Gastroesophageal sphincter (tissue), 4 donors: ENCODE data around the gene VSTM2B. TPM values are rescaled to one million over a fixed set of nuclear protein-coding genes. Genes with fewer than 3 reads are reported as not detected.

Experiments used
- ATAC-seq: fragments of 150-250 bp; one replicate; pipeline ENCODE4 v1.9.1; 2016; ENCODE audit warnings: mild to moderate bottlenecking, moderate library complexity
- H3K27ac ChIP-seq, 4 donors: fragments of 200-600 bp; sonication (generic) in 3 of 4; 1 replicate in 3 of 4; 2 replicates in 1 of 4; pipeline ENCODE4 v1.5.1; 2016 to 2019
- H3K27me3 ChIP-seq: fragments of 200-600 bp; sonication (generic); one replicate; pipeline ENCODE4 v1.5.1; 2019
- H3K36me3 ChIP-seq, 2 donors: fragments of 200-600 bp; sonication (generic); one replicate each; pipeline ENCODE4 v1.5.1; 2019; ENCODE audit warnings: control low read depth in 1 of 2
- H3K4me1 ChIP-seq, 3 donors: fragments of 200-600 bp; sonication (generic); 1 replicate in 2 of 3; 2 replicates in 1 of 3; pipeline ENCODE4 v1.5.1; 2016 to 2019; ENCODE audit warnings: control low read depth in 2 of 3
- H3K4me3 ChIP-seq, 2 donors: fragments of 200-600 bp; sonication (generic); one replicate each; pipeline ENCODE4 v1.5.1; 2019; ENCODE audit warnings: mild to moderate bottlenecking in 1 of 2, moderate library complexity in 1 of 2
- H3K9me3 ChIP-seq, 3 donors: fragments of 200-600 bp; sonication (generic); one replicate each; pipeline ENCODE4 v1.5.1; 2017 to 2019; ENCODE audit warnings: control low read depth in 2 of 3
- EP300 ChIP-seq: sonication (generic); formaldehyde crosslinking; IDR thresholded peaks from one replicate; pipeline ENCODE4 v1.6.1; 2017; ENCODE audit warnings: antibody characterized with exemption, mild to moderate bottlenecking
- POLR2A ChIP-seq, 2 donors: fragments of 450-650 bp; IDR thresholded peaks; one replicate each; pipeline ENCODE4 v1.6.1; 2017; ENCODE audit warnings: antibody characterized with exemption in 2 of 2, mild to moderate bottlenecking in 2 of 2, moderate library complexity in 1 of 2
- POLR2AphosphoS5 ChIP-seq: sonication (generic); formaldehyde crosslinking; IDR thresholded peaks from one replicate; pipeline ENCODE4 v1.6.1; 2017; ENCODE audit warnings: antibody characterized with exemption
- WGBS, 2 donors: methylation state at CpG; one replicate each; pipeline ENCODE4 v1.1.5; 2018; ENCODE audit warnings: low coverage in 1 of 2; 5-methylcytosine and 5-hydroxymethylcytosine counted together
- total RNA-seq, 4 donors: library from RNA; depleted of rRNA; stranded (reverse); fragments of >200 nt; gene quantifications; one replicate each; pipeline ENCODE4 v1.1.0, GENCODE V29; 2016
- TF ChIP-seq, protein P1 (sequence below), 4 experiments: fragments of 200-600 bp in 2 of 4; fragments of 450-650 bp in 2 of 4; sonication (generic) in 1 of 4; IDR thresholded peaks; one replicate each; pipeline ENCODE4 v1.5.1; 2017 to 2019; ENCODE audit warnings: antibody characterized with exemption in 4 of 4, mild to moderate bottlenecking in 2 of 4, moderate library complexity in 2 of 4

The VSTM2B gene
- total RNA-seq, 4 donors from 2014 or later: 0.40 TPM; not detected in 3

- ATAC-seq: no peak
- Histone ChIP-seq H3K9me3 (no peaks in the 10 kb centered on the region), H3K36me3 (no peaks in the 10 kb centered on the region), H3K27ac (no peak overlapping the region), H3K4me1 (peaks cover 0 to 48% (median 28%) of the 10 kb centered on the region in 3 donors), H3K27me3 (peaks cover 99% of the 10 kb centered on the region), H3K4me3 (no peak overlapping the region)
- no peak for TF ChIP-seq POLR2A (IDR thresholded peaks at IDR 0.05)
- TF ChIP-seq, protein P1, sequence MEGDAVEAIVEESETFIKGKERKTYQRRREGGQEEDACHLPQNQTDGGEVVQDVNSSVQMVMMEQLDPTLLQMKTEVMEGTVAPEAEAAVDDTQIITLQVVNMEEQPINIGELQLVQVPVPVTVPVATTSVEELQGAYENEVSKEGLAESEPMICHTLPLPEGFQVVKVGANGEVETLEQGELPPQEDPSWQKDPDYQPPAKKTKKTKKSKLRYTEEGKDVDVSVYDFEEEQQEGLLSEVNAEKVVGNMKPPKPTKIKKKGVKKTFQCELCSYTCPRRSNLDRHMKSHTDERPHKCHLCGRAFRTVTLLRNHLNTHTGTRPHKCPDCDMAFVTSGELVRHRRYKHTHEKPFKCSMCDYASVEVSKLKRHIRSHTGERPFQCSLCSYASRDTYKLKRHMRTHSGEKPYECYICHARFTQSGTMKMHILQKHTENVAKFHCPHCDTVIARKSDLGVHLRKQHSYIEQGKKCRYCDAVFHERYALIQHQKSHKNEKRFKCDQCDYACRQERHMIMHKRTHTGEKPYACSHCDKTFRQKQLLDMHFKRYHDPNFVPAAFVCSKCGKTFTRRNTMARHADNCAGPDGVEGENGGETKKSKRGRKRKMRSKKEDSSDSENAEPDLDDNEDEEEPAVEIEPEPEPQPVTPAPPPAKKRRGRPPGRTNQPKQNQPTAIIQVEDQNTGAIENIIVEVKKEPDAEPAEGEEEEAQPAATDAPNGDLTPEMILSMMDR (IDR thresholded peaks at IDR 0.05): no peak
- no peak for TF ChIP-seq EP300
- TF ChIP-seq POLR2AphosphoS5: no peak
- WGBS, 2 donors: 9 to 24% methylated on average over 4 of the region's 14 CpGs
Observed at GRCh38 chr19:29524201-29524911, 1.4 kb upstream of the VSTM2B start.

DNA sequence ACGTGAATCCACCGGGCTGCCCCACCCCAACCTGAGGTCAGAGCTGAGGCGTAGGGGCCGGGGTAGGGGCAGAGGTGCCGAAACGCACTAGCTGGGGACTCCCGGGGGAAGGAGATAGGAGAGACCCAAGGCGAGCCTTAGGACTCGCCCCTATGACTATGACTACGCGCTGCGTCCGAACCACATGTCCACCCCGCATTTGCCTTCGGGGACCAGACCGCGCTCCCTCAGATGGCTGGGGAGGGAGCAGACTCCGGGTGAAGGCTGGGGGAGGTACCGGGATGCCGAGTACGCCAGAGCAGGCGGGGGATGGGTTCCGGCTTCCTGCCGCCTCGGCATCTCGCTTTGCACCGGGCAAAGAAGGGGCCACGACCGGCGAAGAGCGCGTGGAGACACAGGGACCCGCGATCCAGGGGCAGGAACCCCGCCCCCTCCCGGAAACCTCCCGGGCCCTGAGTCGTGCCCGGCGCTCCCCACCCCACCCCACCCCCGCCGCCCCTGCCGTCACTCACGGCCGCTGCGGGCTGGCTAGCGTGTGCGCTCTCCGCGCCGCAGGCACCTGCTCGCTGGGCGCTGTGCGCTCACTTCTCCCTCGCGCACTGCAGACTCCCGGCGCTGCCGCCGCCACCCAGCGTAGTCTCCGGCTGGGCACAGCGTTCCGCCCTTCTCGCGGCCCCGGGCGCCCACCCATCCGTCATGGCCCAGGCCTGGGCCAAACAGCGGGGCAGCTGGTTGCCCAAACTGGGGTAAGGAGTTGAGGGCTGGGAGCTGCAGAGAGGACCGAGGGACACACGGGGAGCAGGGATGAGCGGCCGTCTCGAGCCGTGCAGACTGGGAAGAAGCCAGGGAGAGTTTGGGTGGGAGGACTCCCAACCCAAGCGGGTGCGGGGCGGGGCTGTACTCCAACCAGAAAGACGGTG is 622 bp upstream of the VSTM2B start:
- ATAC-seq: no peak
- no peaks in the 10 kb centered on the region for H3K36me3 ChIP-seq
- no CpG with 5 or more reads among the region's 80 CpGs for WGBS, 2 donors
- H3K4me3 ChIP-seq: peak overlapping the region in 1 of 2 donors; percentile 30
- H3K4me1 ChIP-seq: peaks cover 0 to 56% (median 28%) of the 10 kb centered on the region in 3 donors
- no peaks in the 10 kb centered on the region for H3K9me3 ChIP-seq
- TF ChIP-seq EP300: no peak
- TF ChIP-seq POLR2A (IDR thresholded peaks at IDR 0.05): no peak
- TF ChIP-seq, protein P1 (IDR thresholded peaks at IDR 0.05): no peak
- no peak for TF ChIP-seq POLR2AphosphoS5
- H3K27ac ChIP-seq: no peak overlapping the region
- peaks cover 99% of the 10 kb centered on the region for H3K27me3 ChIP-seq

DNA sequence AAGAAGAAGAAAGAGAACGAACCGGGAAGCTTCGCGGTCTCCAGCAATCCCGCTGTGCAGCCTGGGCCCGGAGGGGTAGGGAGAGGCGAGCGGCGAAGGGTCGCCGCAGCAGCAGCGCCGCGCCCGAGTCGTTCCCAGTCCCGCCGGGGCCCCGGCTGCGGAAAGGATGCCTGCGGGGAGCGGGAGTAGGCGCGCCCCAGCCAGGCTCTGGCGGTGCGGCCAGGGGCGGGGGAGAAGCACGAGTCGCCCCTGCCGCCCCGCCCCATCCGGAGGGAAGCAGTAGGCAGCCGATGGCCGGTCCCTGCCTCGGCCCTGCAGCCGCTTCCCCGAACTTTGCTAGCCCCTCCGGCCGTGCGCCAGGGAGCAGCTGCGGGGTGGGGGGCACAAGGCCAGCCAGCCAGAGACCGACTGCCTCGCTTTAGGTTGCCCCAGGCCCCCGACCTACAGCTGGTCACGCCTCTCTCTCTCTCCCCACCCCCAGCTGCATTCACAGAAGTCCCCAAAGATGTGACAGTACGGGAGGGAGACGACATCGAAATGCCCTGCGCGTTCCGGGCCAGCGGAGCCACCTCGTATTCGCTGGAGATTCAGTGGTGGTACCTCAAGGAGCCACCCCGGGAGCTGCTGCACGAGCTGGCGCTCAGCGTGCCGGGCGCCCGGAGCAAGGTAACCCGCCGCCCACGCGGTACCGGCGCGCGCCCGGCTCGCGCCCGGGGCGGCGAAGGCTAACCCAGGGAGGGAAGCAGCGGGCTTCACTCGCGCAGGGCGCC is 1.1 kb downstream of the VSTM2B start:
- Histone ChIP-seq H3K36me3 (no peaks in the 10 kb centered on the region), H3K27me3 (peaks cover 100% of the 10 kb centered on the region), H3K4me1 (peaks cover 0 to 58% (median 28%) of the 10 kb centered on the region in 3 donors), H3K4me3 (peak overlapping the region in 1 of 2 donors; percentile 30), H3K9me3 (peaks cover 0 to 9% (median 0%) of the 10 kb centered on the region in 3 donors), H3K27ac (no peak overlapping the region)
- ATAC-seq: no peak
- no CpG with 5 or more reads among the region's 79 CpGs for WGBS, 2 donors
- TF ChIP-seq, protein P1 (IDR thresholded peaks at IDR 0.05): no peak
- TF ChIP-seq POLR2AphosphoS5: no peak
- no peak for TF ChIP-seq POLR2A (IDR thresholded peaks at IDR 0.05)
- TF ChIP-seq EP300: no peak

GRCh38 chr19:29527500-29528328 is 1.9 kb downstream of the VSTM2B start:
- TF ChIP-seq EP300 (no peak), POLR2AphosphoS5 (no peak), POLR2A (IDR thresholded peaks at IDR 0.05) (no peak)
- TF ChIP-seq, protein P1 (IDR thresholded peaks at IDR 0.05): no peak
- Histone ChIP-seq H3K4me1 (peaks cover 0 to 58% (median 28%) of the 10 kb centered on the region in 3 donors), H3K4me3 (peak overlapping the region in 1 of 2 donors; percentile 37), H3K27me3 (peaks cover 100% of the 10 kb centered on the region), H3K27ac (no peak overlapping the region), H3K9me3 (peaks cover 0 to 9% (median 0%) of the 10 kb centered on the region in 3 donors), H3K36me3 (no peaks in the 10 kb centered on the region)
- ATAC-seq: no peak
- WGBS, 2 donors: 0 to 5% methylated on average over 2 to 4 of the region's 31 CpGs
